Stimulated activated naive CD8-positive, alpha-beta T cell treated with anti-CD3 and anti-CD28 coated beads, Interleukin-15, Interleukin-2, amounts not matched to agents 100 ng/mL and 50 ng/mL, for 24 hours (primary cell): ENCODE data around the gene SULT1C3.

Experiments used
- H3K27ac Mint-ChIP-seq: one replicate; pipeline ENCODE4 v1.8.0; 2021; ENCODE audit warnings: mild to moderate bottlenecking, mixed read lengths
- H3K27me3 Mint-ChIP-seq: one replicate; pipeline ENCODE4 v1.8.0; 2021; ENCODE audit warnings: mixed read lengths
- H3K36me3 Mint-ChIP-seq: one replicate; pipeline ENCODE4 v1.8.0; 2021; ENCODE audit warnings: low read depth, mixed read lengths
- H3K4me1 Mint-ChIP-seq: one replicate; pipeline ENCODE4 v1.8.0; 2021; ENCODE audit warnings: low read depth, mixed read lengths
- H3K4me3 Mint-ChIP-seq: one replicate; pipeline ENCODE4 v1.8.0; 2021; ENCODE audit warnings: mild to moderate bottlenecking, mixed read lengths
- H3K9me3 Mint-ChIP-seq: one replicate; pipeline ENCODE4 v1.8.0; 2021; ENCODE audit warnings: mixed read lengths

SULT1C3 gene

GRCh38 chr2:108239786-108240185 is at the start of gene SULT1C3:
Gene SULT1C3 (plus strand): TSS chr2:108239968. CDS start chr2:108247195, 7,227 bp downstream.
- Mint-ChIP-seq H3K4me1 (no peaks in the 10 kb centered on the region), H3K4me3 (no peak within 1 kb of the TSS), H3K9me3 (peaks cover 14% of the 10 kb centered on the region), H3K27me3 (no peaks in the 10 kb centered on the region), H3K27ac (no peak within 1 kb of the TSS), H3K36me3 (no peaks in the 10 kb centered on the region)

- Mint-ChIP-seq H3K9me3 (no peaks in the 10 kb centered on the region), H3K27me3 (peaks cover 10% of the 10 kb centered on the region), H3K36me3 (no peaks in the 10 kb centered on the region), H3K4me3 (no peak overlapping the region), H3K4me1 (no peaks in the 10 kb centered on the region), H3K27ac (no peak overlapping the region)
Observed at GRCh38 chr2:108193251-108193650, 46.5 kb upstream of the SULT1C3 start.

- H3K4me1 Mint-ChIP-seq: no peaks in the 10 kb centered on the region
Observed at GRCh38 chr2:108194409-108195132, 45.2 kb upstream of the SULT1C3 start.

GRCh38 chr2:108195133-108195439 is 44.7 kb upstream of the SULT1C3 start:
- no peak overlapping the region for H3K4me3 Mint-ChIP-seq
- H3K27me3 Mint-ChIP-seq: peaks cover 10% of the 10 kb centered on the region

More at GRCh38 chr2:108194409-108195132, 45.2 kb upstream of the SULT1C3 start:
- H3K4me3 Mint-ChIP-seq: no peak overlapping the region
- no peaks in the 10 kb centered on the region for H3K9me3 Mint-ChIP-seq
- H3K27ac Mint-ChIP-seq: no peak overlapping the region
- H3K27me3 Mint-ChIP-seq: peaks cover 10% of the 10 kb centered on the region
- H3K36me3 Mint-ChIP-seq: no peaks in the 10 kb centered on the region

GRCh38 chr2:108199726-108200125 is 40.0 kb upstream of the SULT1C3 start:
- no peaks in the 10 kb centered on the region for H3K36me3 Mint-ChIP-seq
- H3K27me3 Mint-ChIP-seq: no peaks in the 10 kb centered on the region
- no peak overlapping the region for H3K4me3 Mint-ChIP-seq
- H3K9me3 Mint-ChIP-seq: peaks cover 12% of the 10 kb centered on the region
- H3K4me1 Mint-ChIP-seq: no peaks in the 10 kb centered on the region
- no peak overlapping the region for H3K27ac Mint-ChIP-seq

More at GRCh38 chr2:108195133-108195439, 44.7 kb upstream of the SULT1C3 start:
- Mint-ChIP-seq H3K27ac (no peak overlapping the region), H3K36me3 (no peaks in the 10 kb centered on the region), H3K9me3 (no peaks in the 10 kb centered on the region), H3K4me1 (no peaks in the 10 kb centered on the region)

GRCh38 chr2:108200569-108200968 is 39.2 kb upstream of the SULT1C3 start:
- Mint-ChIP-seq H3K36me3 (no peaks in the 10 kb centered on the region), H3K4me1 (no peaks in the 10 kb centered on the region), H3K27ac (no peak overlapping the region), H3K27me3 (no peaks in the 10 kb centered on the region), H3K9me3 (peaks cover 12% of the 10 kb centered on the region), H3K4me3 (no peak overlapping the region)

- Mint-ChIP-seq H3K36me3 (no peaks in the 10 kb centered on the region), H3K27ac (no peak overlapping the region), H3K27me3 (peaks cover 4% of the 10 kb centered on the region), H3K4me1 (no peaks in the 10 kb centered on the region), H3K4me3 (no peak overlapping the region), H3K9me3 (peaks cover 10% of the 10 kb centered on the region)
Observed at GRCh38 chr2:108212671-108213070, 27.1 kb upstream of the SULT1C3 start.

- Mint-ChIP-seq H3K27ac (no peak overlapping the region), H3K27me3 (peaks cover 4% of the 10 kb centered on the region), H3K4me1 (no peaks in the 10 kb centered on the region), H3K36me3 (no peaks in the 10 kb centered on the region), H3K4me3 (no peak overlapping the region), H3K9me3 (no peaks in the 10 kb centered on the region)
Observed at GRCh38 chr2:108215794-108216211, 24.0 kb upstream of the SULT1C3 start.

GRCh38 chr2:108217211-108217610 is 22.6 kb upstream of the SULT1C3 start:
- Mint-ChIP-seq H3K4me1 (no peaks in the 10 kb centered on the region), H3K27me3 (peaks cover 4% of the 10 kb centered on the region), H3K36me3 (no peaks in the 10 kb centered on the region)

GRCh38 chr2:108219688-108220087 is 20.1 kb upstream of the SULT1C3 start:
- no peak overlapping the region for H3K27ac Mint-ChIP-seq
- no peak overlapping the region for H3K4me3 Mint-ChIP-seq
- peaks cover 7% of the 10 kb centered on the region for H3K9me3 Mint-ChIP-seq
- no peaks in the 10 kb centered on the region for H3K4me1 Mint-ChIP-seq
- H3K36me3 Mint-ChIP-seq: no peaks in the 10 kb centered on the region
- no peaks in the 10 kb centered on the region for H3K27me3 Mint-ChIP-seq

More at GRCh38 chr2:108217211-108217610, 22.6 kb upstream of the SULT1C3 start:
- Mint-ChIP-seq H3K27ac (no peak overlapping the region), H3K4me3 (no peak overlapping the region), H3K9me3 (no peaks in the 10 kb centered on the region)

GRCh38 chr2:108220191-108220590 is 19.6 kb upstream of the SULT1C3 start:
- Mint-ChIP-seq H3K9me3 (peaks cover 7% of the 10 kb centered on the region), H3K36me3 (no peaks in the 10 kb centered on the region), H3K4me3 (no peak overlapping the region), H3K27me3 (no peaks in the 10 kb centered on the region), H3K27ac (no peak overlapping the region), H3K4me1 (no peaks in the 10 kb centered on the region)

GRCh38 chr2:108220942-108221541 is 18.7 kb upstream of the SULT1C3 start:
- H3K4me1 Mint-ChIP-seq: no peaks in the 10 kb centered on the region
- peaks cover 7% of the 10 kb centered on the region for H3K9me3 Mint-ChIP-seq
- no peak overlapping the region for H3K4me3 Mint-ChIP-seq
- no peaks in the 10 kb centered on the region for H3K27me3 Mint-ChIP-seq
- no peak overlapping the region for H3K27ac Mint-ChIP-seq
- H3K36me3 Mint-ChIP-seq: no peaks in the 10 kb centered on the region

GRCh38 chr2:108222261-108222660 is 17.5 kb upstream of the SULT1C3 start:
- Mint-ChIP-seq H3K4me1 (no peaks in the 10 kb centered on the region), H3K27ac (no peak overlapping the region), H3K36me3 (no peaks in the 10 kb centered on the region)

GRCh38 chr2:108223573-108223972 is 16.2 kb upstream of the SULT1C3 start:
- Mint-ChIP-seq H3K36me3 (no peaks in the 10 kb centered on the region), H3K4me1 (no peaks in the 10 kb centered on the region), H3K27me3 (peaks cover 4% of the 10 kb centered on the region), H3K27ac (no peak overlapping the region), H3K4me3 (no peak overlapping the region), H3K9me3 (peaks cover 7% of the 10 kb centered on the region)

More at GRCh38 chr2:108222261-108222660, 17.5 kb upstream of the SULT1C3 start:
- peaks cover 7% of the 10 kb centered on the region for H3K9me3 Mint-ChIP-seq
- no peak overlapping the region for H3K4me3 Mint-ChIP-seq
- H3K27me3 Mint-ChIP-seq: peaks cover 2% of the 10 kb centered on the region

- Mint-ChIP-seq H3K4me3 (no peak overlapping the region), H3K9me3 (peaks cover 7% of the 10 kb centered on the region), H3K27ac (no peak overlapping the region), H3K36me3 (no peaks in the 10 kb centered on the region), H3K27me3 (peaks cover 4% of the 10 kb centered on the region), H3K4me1 (no peaks in the 10 kb centered on the region)
Observed at GRCh38 chr2:108224022-108224421, 15.7 kb upstream of the SULT1C3 start.

- Mint-ChIP-seq H3K27ac (no peak overlapping the region), H3K36me3 (no peaks in the 10 kb centered on the region), H3K27me3 (peaks cover 4% of the 10 kb centered on the region), H3K4me3 (no peak overlapping the region), H3K4me1 (no peaks in the 10 kb centered on the region), H3K9me3 (peaks cover 7% of the 10 kb centered on the region)
Observed at GRCh38 chr2:108226564-108226963, 13.2 kb upstream of the SULT1C3 start.
